Activated T-cell treated with anti-CD3 and anti-CD28 coated beads for 24 hours (primary cell): ENCODE measurements around the gene TSC22D3.
A peak's percentile ranks its signal among the peaks of the same experiment; 100 is the strongest.
"Not testable (repeated sequence)": the region's sequence is repeated elsewhere in the genome, so short reads cannot be mapped to it uniquely, and the experiment has no call there.

Experiments used
- DNase-seq: peaks from one replicate; pipeline ENCODE4 v3.0.0-alpha.2; 2020; ENCODE audit warnings: low read depth

The TSC22D3 gene

GRCh38 chrX:107712231-107713202 is 63.1 kb downstream of the TSC22D3 start:
- no peak for DNase-seq

- no peak for DNase-seq
Measured at GRCh38 chrX:107711521-107712181, 63.9 kb downstream of the TSC22D3 start.

- peak; percentile 39 for DNase-seq
Measured at GRCh38 chrX:107710617-107711391, 64.8 kb downstream of the TSC22D3 start.

GRCh38 chrX:107709266-107709806 is 66.3 kb downstream of the TSC22D3 start:
- no peak for DNase-seq

- no peak for DNase-seq
Measured at GRCh38 chrX:107708762-107709161, 66.8 kb downstream of the TSC22D3 start.

GRCh38 chrX:107707866-107708265 is 67.7 kb downstream of the TSC22D3 start:
- no peak for DNase-seq

GRCh38 chrX:107706309-107706708 is 69.3 kb downstream of the TSC22D3 start:
- no peak for DNase-seq

GRCh38 chrX:107704587-107704986 is 71.0 kb downstream of the TSC22D3 start:
- no peak for DNase-seq

GRCh38 chrX:107704181-107704580 is 71.4 kb downstream of the TSC22D3 start:
- DNase-seq, result no peak

- no peak for DNase-seq
Measured at GRCh38 chrX:107701493-107702121, 74.0 kb downstream of the TSC22D3 start.

- no peak for DNase-seq
Measured at GRCh38 chrX:107700790-107701189, 74.8 kb downstream of the TSC22D3 start.

GRCh38 chrX:107700317-107700774 is 75.2 kb downstream of the TSC22D3 start:
- no peak for DNase-seq

- no peak for DNase-seq
Measured at GRCh38 chrX:107699616-107700015, 76.0 kb downstream of the TSC22D3 start.

GRCh38 chrX:107691024-107691448 is 84.6 kb downstream of the TSC22D3 start:
- no peak for DNase-seq

- DNase-seq, result no peak
Measured at GRCh38 chrX:107687445-107687844, 88.1 kb downstream of the TSC22D3 start.

GRCh38 chrX:107686792-107687191 is 88.8 kb downstream of the TSC22D3 start:
- no peak for DNase-seq

GRCh38 chrX:107686026-107686425 is 89.6 kb downstream of the TSC22D3 start:
- no peak for DNase-seq

- DNase-seq, result not testable (repeated sequence)
Measured at GRCh38 chrX:107685586-107685985, 90.0 kb downstream of the TSC22D3 start.

GRCh38 chrX:107684956-107685385 is 90.6 kb downstream of the TSC22D3 start:
- no peak for DNase-seq

GRCh38 chrX:107683931-107684330 is 91.7 kb downstream of the TSC22D3 start:
- DNase-seq, result no peak

GRCh38 chrX:107683124-107683895 is 92.3 kb downstream of the TSC22D3 start:
- no peak for DNase-seq
